Endothelial cell of umbilical vein (primary cell): ENCODE data around the gene SF3B1. TPM values are rescaled to one million over a fixed set of nuclear protein-coding genes. Genes with fewer than 3 reads are reported as not detected.
"Not testable (repeated sequence)": the region's sequence is repeated elsewhere in the genome, so short reads cannot be mapped to it uniquely, and the experiment has no call there.

ENCODE experiments used
- BruUV-seq: library from RNA; stranded (reverse); fragments of 400-500 nt; replicated peaks from 2 replicates; lab custom pipeline; 2021; lab: Mats Ljungman, UMichigan
- CTCF ChIA-PET: fragments of 300-600, 350-600 bp; sonication (Branson Sonifier 250); formaldehyde crosslinking; loops from one replicate; lab custom pipeline; 2021; ENCODE audit warnings: antibody characterized with exemption, inconsistent platforms; lab: Charles Lee
- POLR2A ChIA-PET: fragments of 300-600, 350-600 bp; sonication (Branson Sonifier 250); formaldehyde crosslinking; loops from one replicate; lab custom pipeline; 2021; ENCODE audit warnings: antibody characterized with exemption, inconsistent platforms; lab: Charles Lee
- DNase-seq: peaks from one replicate; pipeline ENCODE4 v3.0.0-alpha.2; 2011; ENCODE audit warnings: low read depth, low spot score
- FAIRE-seq: peaks from 2 replicates; lab custom pipeline; 2011; peaks lifted over from hg19 to GRCh38; lab: Jason Lieb, UNC
- H2AFZ ChIP-seq: 2 replicates; pipeline ENCODE4 v1.6.0; 2012; ENCODE audit warnings: low read depth, low read length, control low read depth, inconsistent platforms
- H3K27ac ChIP-seq: 2 replicates; pipeline ENCODE4 v1.5.1; 2011; ENCODE audit warnings: low read depth, mild to moderate bottlenecking, control low read depth, low read length, moderate library complexity; ENCODE audit not compliant: insufficient read depth
- H3K27me3 ChIP-seq, 2 experiments: 2 replicates each; pipeline versions ENCODE4 v1.6.0 to v1.6.1; 2011; ENCODE audit warnings: low read length in 2 of 2, mixed read lengths in 1 of 2; ENCODE audit not compliant: control insufficient read depth in 2 of 2, insufficient read depth in 2 of 2
- H3K36me3 ChIP-seq, 2 experiments: 2 replicates in 1 of 2; 3 replicates in 1 of 2; pipeline ENCODE4 v1.5.1; 2011; ENCODE audit warnings: low read length in 2 of 2, mild to moderate bottlenecking in 1 of 2, moderate library complexity in 1 of 2; ENCODE audit not compliant: control insufficient read depth in 2 of 2, insufficient read depth in 2 of 2; ENCODE audit errors: extremely low read depth in 1 of 2
- H3K4me1 ChIP-seq: 3 replicates; pipeline ENCODE4 v1.5.1; 2011; ENCODE audit warnings: mild to moderate bottlenecking, low read length; ENCODE audit not compliant: control insufficient read depth, insufficient read depth; ENCODE audit errors: extremely low read depth
- H3K4me2 ChIP-seq: 2 replicates; pipeline ENCODE4 v1.6.1; 2011; ENCODE audit warnings: low read length, control low read depth, mixed read lengths; ENCODE audit not compliant: insufficient read depth
- H3K4me3 ChIP-seq, 3 experiments: fragments of 200-600 bp in 1 of 3; sonication (generic), shearing (Covaris generic) in 1 of 3; replicated peaks in 1 of 3; 2 replicates each; pipeline ENCODE4 v1.5.1; 2011 to 2016; ENCODE audit warnings: control low read depth in 3 of 3, low read length in 3 of 3, mild to moderate bottlenecking in 2 of 3, inconsistent platforms in 1 of 3, low read depth in 1 of 3, moderate library complexity in 1 of 3; ENCODE audit not compliant: insufficient read depth in 1 of 3
- H3K79me2 ChIP-seq: 2 replicates; pipeline ENCODE4 v1.6.0; 2012; ENCODE audit warnings: low read length, inconsistent platforms; ENCODE audit not compliant: control insufficient read depth, insufficient read depth
- H3K9ac ChIP-seq: replicated peaks from 2 replicates; pipeline ENCODE3; 2011; ENCODE audit warnings: low read length, control low read depth; ENCODE audit not compliant: insufficient read depth; ENCODE audit errors: extremely low read depth
- H3K9me1 ChIP-seq: replicated peaks from 3 replicates; pipeline ENCODE4 v1.6.0; 2011; ENCODE audit warnings: mild to moderate bottlenecking, low read length; ENCODE audit not compliant: control insufficient read depth, insufficient read depth; ENCODE audit errors: extremely low read depth
- H3K9me3 ChIP-seq: replicated peaks from 2 replicates; pipeline ENCODE4 v1.5.1; 2012; ENCODE audit warnings: low read length, inconsistent platforms; ENCODE audit not compliant: control insufficient read depth, insufficient read depth
- H4K20me1 ChIP-seq: replicated peaks from 2 replicates; pipeline ENCODE3; 2011; ENCODE audit warnings: mild to moderate bottlenecking, low read length; ENCODE audit not compliant: control insufficient read depth, insufficient read depth; ENCODE audit errors: extremely low read depth
- CTCF ChIP-seq, 2 donors: IDR thresholded peaks; 1 replicate in 1 of 2; 2 replicates in 1 of 2; pipeline ENCODE4 v1.5.1; 2011; ENCODE audit warnings: low read length in 2 of 2, mild to moderate bottlenecking in 2 of 2, moderate library complexity in 2 of 2, control low read depth in 1 of 2, inconsistent platforms in 1 of 2, low read depth in 1 of 2; ENCODE audit not compliant: insufficient read depth in 1 of 2; ENCODE audit errors: extremely low read depth in 1 of 2
- FOS ChIP-seq: IDR thresholded peaks from 2 replicates; pipeline ENCODE4 v1.6.1; 2011; ENCODE audit warnings: mild to moderate bottlenecking, low read length, moderate library complexity, borderline replicate concordance; ENCODE audit not compliant: insufficient read depth
- GATA2 ChIP-seq: IDR thresholded peaks from 2 replicates; pipeline ENCODE4 v1.7.0; 2011; ENCODE audit warnings: low read depth, mild to moderate bottlenecking, moderate library complexity, mixed read lengths, low read length; ENCODE audit not compliant: insufficient read length, insufficient read depth
- JUN ChIP-seq: IDR thresholded peaks from 2 replicates; pipeline ENCODE4 v1.6.1; 2011; ENCODE audit warnings: borderline replicate concordance, low read depth; ENCODE audit not compliant: insufficient read length, insufficient read depth
- MAX ChIP-seq: IDR thresholded peaks from 2 replicates; pipeline ENCODE4 v1.6.1; 2011; ENCODE audit not compliant: insufficient read depth, insufficient read length
- MYC ChIP-seq: IDR thresholded peaks from one replicate; pipeline ENCODE4 v1.6.1; 2011; ENCODE audit warnings: mild to moderate bottlenecking, low read depth, low read length
- POLR2A ChIP-seq: IDR thresholded peaks from 2 replicates; pipeline ENCODE4 v1.6.1; 2012; ENCODE audit warnings: low read depth, mild to moderate bottlenecking, control low read depth, low read length
- POLR2AphosphoS5 ChIP-seq: IDR thresholded peaks from 2 replicates; pipeline ENCODE4 v1.6.1; 2012; ENCODE audit warnings: low read depth, mild to moderate bottlenecking, control low read depth, low read length, moderate library complexity; ENCODE audit not compliant: insufficient read depth
- dilution Hi-C: fragments of 300-500 bp; cut with MboI; formaldehyde crosslinking; loops from one replicate; pipeline ENCODE4 v1.15.0; 2019; ENCODE audit warnings: low sequenced_read_pairs; ENCODE audit not compliant: extremely low pct_ligation_motif_present
- intact Hi-C: fragments of 100-400 bp; cut with micrococcal nuclease; formaldehyde crosslinking; loops from one replicate; pipeline ENCODE4 v1.10.0; 2022
- polyA plus RNA-seq, 4 experiments: library from polyadenylated mRNA; depleted of rRNA in 3 of 4; stranded (reverse) in 3 of 4; unstranded in 1 of 4; fragments of >200 nt; gene quantifications; 2 replicates each; pipeline versions ENCODE4 v1.2.1 to v1.2.3, GENCODE V29; 2011 to 2012; ENCODE audit warnings: missing spikeins in 1 of 4
- total RNA-seq: library from RNA; stranded (reverse); gene quantifications from 2 replicates; pipeline ENCODE4 v1.2.3, GENCODE V29; 2021

The SF3B1 gene
- total and polyA plus RNA-seq, 2 donors (not counting 3 experiments of a cell fraction or from before 2014, with no cell fraction given): 234 to 321 TPM

- Histone ChIP-seq H3K79me2 (no peaks in the 10 kb centered on the region), H3K9me1 (no peaks in the 10 kb centered on the region), H3K4me1 (no peaks in the 10 kb centered on the region), H3K27ac (no peak overlapping the region), H4K20me1 (no peaks in the 10 kb centered on the region), H3K27me3 (peaks cover 0 to 4% of the 10 kb centered on the region in 2 experiments), H3K36me3 (no peaks in the 10 kb centered on the region), H3K4me2 (no peak overlapping the region), H3K9me3 (no peaks in the 10 kb centered on the region), H3K9ac (no peak overlapping the region), H2AFZ (no peak overlapping the region), H3K4me3 (no peak overlapping the region)
- dilution Hi-C loops: no loop called here
- BruUV-seq: no TSS peak
- FAIRE-seq (no peak), DNase-seq (no peak)
- CTCF ChIA-PET: interaction anchor here (0.7 to 2.6 kb wide), 2 partner anchors 268 to 306 kb away, joined by 3 to 15 read pairs; no protein-coding TSS in a partner anchor
- no peak for TF ChIP-seq JUN
- TF ChIP-seq POLR2AphosphoS5: no peak
- no peak for TF ChIP-seq MAX
- no peak for TF ChIP-seq MYC
- TF ChIP-seq GATA2: no peak
- TF ChIP-seq CTCF (IDR thresholded peaks at IDR 0.05; ENCODE audit: extremely low read depth in 1 of 2, insufficient read depth in 1 of 2, low read depth in 1 of 2, low read length in 2 of 2): no peak
- no peak for TF ChIP-seq POLR2A
- no peak for TF ChIP-seq FOS
- intact Hi-C loops: loop anchor here (5.0 kb wide), 1 partner anchor 916 kb away; no protein-coding TSS in a partner anchor
- POLR2A ChIA-PET: no interaction called here
Observed at GRCh38 chr2:197381641-197382040, 53.2 kb downstream of the SF3B1 start.

DNA sequence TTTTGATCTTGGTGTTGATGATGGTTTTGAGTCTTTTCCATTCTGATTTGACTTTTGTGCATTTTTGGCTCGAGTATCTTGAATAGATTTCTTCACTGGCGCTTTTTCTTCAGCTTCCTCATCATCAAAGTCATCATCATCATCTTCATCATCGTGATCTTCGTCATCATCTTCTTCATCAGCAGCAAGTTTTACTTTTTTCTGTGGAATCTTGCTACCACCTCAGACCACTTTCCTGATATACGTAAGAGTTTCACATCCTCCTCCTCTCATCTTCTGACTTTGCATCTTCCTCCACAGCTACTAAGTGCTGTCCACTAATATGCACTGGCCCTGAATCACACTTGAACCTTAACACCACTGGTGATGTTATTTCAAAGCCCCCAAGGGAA lies 54.9 kb downstream of the SF3B1 start:
- FAIRE-seq, H3K9me3 ChIP-seq, H3K36me3 ChIP-seq, H3K9me1 ChIP-seq, H3K4me3 ChIP-seq, DNase-seq, H3K27me3 ChIP-seq, dilution Hi-C loops, BruUV-seq, H3K4me1 ChIP-seq, POLR2A ChIA-PET, H4K20me1 ChIP-seq, H3K4me2 ChIP-seq, H3K27ac ChIP-seq, H3K79me2 ChIP-seq, H2AFZ ChIP-seq, H3K9ac ChIP-seq: not testable (repeated sequence)
- CTCF ChIA-PET: interaction anchor here (2.6 kb wide), 1 partner anchor 267 kb away, joined by 24 read pairs; no protein-coding TSS in a partner anchor
- intact Hi-C loops: loop anchor here (2.0 to 5.0 kb wide), 6 partner anchors 53 to 917 kb away; partner anchors contain the start of genes ANKRD44 and GTF3C3

DNA sequence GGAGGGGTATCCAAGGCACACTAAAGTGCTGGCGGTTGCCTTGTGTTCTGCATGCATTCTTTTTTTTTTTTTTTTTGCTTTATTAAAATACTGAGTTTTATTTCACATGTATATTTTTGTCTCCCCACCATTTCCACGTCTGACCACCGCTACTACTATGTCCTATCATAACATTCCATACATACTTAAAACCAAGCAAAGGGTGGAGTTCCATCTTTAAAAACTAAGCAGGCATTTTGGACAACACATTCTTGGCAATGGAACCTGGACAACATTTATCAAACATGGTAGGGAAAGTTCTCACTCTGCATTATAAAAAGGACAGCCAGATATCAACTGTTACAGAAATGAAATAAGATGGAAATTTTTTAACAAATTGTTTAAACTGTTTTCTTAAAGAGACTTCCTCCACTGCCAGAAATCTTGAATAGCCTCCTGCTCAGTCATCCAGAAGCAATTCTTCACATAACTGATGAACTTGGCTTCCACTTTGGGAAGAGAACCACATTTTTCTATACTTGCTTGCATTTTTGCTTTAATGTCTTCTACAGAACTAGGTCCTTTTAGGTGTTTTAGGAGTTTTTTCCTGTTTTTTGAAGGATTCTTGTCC lies 55.4 kb downstream of the SF3B1 start:
- H3K4me3 ChIP-seq, H2AFZ ChIP-seq, H3K9me1 ChIP-seq, H3K4me1 ChIP-seq, H3K27ac ChIP-seq, H3K36me3 ChIP-seq, H3K9ac ChIP-seq, dilution Hi-C loops, FAIRE-seq, H4K20me1 ChIP-seq, H3K9me3 ChIP-seq, DNase-seq, H3K4me2 ChIP-seq, POLR2A ChIA-PET, H3K79me2 ChIP-seq, H3K27me3 ChIP-seq, BruUV-seq: not testable (repeated sequence)
- CTCF ChIA-PET: interaction anchor here (1.4 to 2.6 kb wide), 4 partner anchors 10 to 628 kb away, joined by 4 to 24 read pairs (median 6); no protein-coding TSS in a partner anchor
- intact Hi-C loops: loop anchor here (2.0 to 5.0 kb wide), 5 partner anchors 52 to 582 kb away; partner anchors contain the start of genes ANKRD44 and GTF3C3
